OCI-LY1 (cell line): ENCODE results near the gene DOCK1.

Experiments
- CTCF ChIP-seq: fragments of 200-600 bp; sonication (generic), shearing (Covaris generic); IDR thresholded peaks from 2 replicates; pipeline ENCODE4 v1.5.1; 2017; ENCODE audit warnings: mild to moderate bottlenecking, antibody characterized with exemption, low read length, moderate library complexity, mixed read lengths
- EZH2 ChIP-seq: fragments of 200-600 bp; sonication (generic), shearing (Covaris generic); IDR thresholded peaks from 2 replicates; pipeline ENCODE4 v1.8.0; 2017; ENCODE audit warnings: borderline replicate concordance, mixed run types, mild to moderate bottlenecking, antibody characterized with exemption, low read length, moderate library complexity, mixed read lengths

- TF ChIP-seq CTCF (no peak), EZH2 (no peak)
These were observed 162.4 kb downstream of the DOCK1 start for GRCh38 chr10:127067542-127068194.
